GM19099 (cell line): ENCODE data around the gene SMAD3.

ENCODE experiments used
- POLR2A ChIP-seq: IDR thresholded peaks from 3 replicates; pipeline ENCODE4 v1.6.1; 2011; ENCODE audit warnings: low read depth; ENCODE audit not compliant: insufficient read length; ENCODE audit errors: extremely low read depth

SMAD3 gene

DNA sequence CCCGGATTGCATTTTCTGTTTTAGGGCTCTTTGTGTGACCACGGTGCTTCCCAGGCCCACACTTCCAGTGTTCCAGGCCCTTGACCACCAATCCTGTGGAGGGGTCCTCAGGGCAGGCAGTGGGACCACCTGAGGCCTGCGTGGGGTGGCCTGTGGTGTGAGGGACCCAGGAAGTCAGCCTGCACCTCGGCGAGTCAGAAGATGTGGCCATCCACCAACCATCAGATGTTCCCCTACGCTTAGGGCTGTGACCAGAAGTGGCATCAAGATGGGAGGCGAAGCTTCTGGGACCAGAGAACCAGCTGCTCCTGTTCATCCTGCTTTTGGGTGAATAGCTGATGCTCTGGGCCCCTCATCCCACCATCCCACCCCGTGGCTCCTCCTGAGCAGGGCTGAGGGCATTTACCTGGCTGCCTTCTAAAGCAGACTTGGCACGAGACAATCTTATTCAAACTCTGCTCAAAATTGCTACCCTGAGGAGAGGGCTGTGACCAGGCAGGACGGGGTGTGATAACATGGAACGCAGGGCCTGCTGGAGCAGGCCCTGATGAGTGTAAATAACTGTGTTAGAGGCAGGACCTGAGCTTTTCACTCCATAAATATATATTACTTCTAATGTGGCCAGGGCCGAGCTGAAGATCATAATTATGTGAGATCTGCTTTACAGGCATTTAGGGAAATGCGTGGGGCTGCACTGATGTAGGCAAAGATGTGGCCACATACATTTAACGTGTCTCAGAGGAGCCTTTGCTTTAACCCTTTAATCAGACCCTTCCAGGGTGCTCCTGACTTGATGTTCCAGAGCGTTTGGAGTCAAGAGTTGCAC, 28.8 kb downstream of the SMAD3 start:
- no peak for TF ChIP-seq POLR2A

DNA sequence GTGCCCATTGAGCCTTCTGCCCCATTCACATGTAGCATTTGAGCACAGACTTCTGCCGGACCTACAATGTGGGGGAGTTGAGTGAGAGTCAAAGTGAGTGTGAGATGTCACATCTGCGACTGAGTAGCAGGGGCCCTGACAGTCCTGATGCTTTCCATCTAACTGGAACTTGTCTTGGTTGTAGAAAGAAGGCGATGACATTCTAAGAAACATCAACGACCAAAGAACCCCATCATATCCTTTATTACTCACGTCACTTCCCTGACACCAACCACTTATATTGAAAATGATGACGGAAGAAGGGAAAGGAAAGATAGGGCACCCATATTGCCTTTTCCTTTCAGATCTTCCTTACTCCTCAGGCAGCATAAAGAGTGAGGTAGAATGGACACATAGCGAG, 30.5 kb downstream of the SMAD3 start:
- no peak for TF ChIP-seq POLR2A

DNA sequence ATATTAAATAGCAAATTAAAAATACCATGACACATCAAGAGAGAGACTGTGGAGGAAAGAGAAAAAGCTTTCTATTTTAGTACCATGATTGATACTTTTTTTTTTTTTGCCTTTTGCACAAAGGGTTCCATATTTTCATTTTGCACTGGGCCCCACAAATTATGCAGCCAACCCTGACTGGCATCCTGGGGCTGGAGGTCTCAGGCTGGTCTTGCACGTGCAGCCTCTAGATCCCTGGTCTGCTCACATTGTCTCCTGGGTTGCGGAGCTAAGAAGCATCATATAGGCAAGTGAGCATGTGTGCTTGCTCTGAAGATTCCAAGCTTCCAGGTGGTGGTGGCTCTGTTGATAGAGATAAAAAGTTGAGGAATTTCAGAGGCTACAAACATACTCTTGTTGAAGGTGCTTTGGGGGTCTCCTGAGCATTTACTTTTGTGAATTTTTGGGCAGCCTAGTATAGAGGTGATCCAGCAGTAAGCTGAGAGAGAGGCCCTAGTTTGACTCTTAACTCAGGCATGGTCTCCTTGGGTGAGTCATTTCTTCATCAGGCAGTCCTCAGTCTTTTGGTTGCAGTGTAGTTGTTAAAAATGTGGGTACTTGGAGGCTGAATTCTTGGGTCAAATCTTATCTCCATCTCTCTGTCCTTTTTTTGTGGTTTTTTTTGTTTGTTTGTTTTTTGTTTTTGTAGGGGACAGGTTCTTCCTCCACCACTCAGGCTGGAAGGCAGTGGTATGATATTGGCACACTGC, 31.3 kb downstream of the SMAD3 start:
- no peak for TF ChIP-seq POLR2A

DNA sequence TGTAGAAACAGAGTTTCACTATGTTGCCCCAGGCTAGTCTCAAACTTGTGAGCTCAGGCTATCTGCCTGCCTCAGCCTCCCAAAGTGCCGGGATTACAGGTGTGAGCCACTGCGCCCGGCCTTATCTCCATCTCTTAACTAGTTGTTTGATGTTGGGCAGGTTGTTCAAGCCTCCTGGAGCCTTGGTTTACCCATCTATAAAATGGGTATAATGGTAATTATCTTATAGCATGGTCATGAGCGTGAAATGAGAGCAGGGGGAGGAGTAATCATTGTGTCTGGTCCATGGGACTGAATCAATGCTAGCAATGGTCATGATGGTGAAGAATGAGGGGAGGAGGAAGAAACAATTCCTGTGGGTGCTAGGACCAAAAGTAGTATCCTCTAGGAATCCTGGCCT, 32.0 kb downstream of the SMAD3 start:
- no peak for TF ChIP-seq POLR2A

DNA sequence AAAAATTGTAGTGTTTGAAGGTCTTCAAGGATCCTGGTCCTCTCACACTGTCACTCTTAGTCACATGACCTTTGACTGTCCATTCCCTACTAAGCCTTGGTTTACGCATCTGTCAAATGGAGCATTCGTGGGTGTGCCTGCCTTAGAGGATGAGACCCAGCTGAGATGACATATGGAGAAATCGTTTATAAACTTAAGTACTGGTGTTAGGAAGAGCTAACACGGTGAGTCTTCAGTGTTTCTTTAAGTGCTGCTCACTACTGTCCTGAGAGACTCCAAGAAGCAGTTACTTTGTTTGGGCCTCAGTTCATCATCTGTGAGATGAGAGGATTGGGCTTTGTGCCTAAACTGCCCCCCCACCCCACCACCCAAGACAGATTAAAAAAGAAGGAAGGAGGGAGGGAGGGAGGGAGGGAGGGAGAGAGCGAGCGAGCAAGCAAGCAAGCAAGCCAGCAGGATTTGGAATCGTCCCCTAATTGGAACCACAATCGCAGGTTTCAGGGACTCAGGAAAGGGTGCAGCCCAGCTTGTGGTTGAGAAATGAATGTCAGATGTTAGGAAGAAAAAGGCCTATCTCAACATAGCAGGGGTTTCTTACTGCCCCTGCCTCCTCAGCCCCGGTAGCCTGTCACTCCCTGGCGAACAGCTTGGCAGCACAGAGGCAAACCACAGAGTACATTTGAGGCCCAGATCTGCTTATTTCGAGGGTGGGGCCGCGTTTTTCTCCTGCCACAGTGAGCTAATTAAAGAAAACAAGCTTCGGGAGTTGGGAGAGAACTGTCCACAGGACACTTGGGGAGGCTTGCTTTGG, 32.7 kb downstream of the SMAD3 start:
- no peak for TF ChIP-seq POLR2A

DNA sequence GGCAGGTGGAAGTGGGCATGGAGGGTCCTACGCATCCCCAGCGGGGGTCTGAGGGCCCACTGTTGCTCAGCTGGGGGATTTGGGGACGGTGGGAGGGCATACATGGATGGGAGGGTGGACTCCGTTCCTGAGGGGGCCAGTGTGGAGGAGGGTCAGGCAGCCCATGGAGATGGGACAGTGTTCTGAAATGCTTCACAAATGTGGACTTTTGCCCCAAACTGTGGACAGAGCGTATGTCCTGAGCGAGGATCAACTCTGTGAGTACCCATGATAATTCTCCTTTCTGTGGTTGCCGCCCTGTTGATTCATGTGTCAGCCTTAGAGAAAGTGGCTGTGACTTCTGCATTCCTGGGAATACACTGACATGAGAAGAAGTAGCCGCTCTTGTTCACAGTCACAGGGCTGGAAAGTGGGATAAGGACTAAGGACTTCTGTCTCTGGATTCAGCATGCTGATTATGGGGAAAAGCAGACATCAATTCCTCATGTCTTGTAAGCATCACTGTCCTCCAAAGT, 33.4 kb downstream of the SMAD3 start:
- no peak for TF ChIP-seq POLR2A

DNA sequence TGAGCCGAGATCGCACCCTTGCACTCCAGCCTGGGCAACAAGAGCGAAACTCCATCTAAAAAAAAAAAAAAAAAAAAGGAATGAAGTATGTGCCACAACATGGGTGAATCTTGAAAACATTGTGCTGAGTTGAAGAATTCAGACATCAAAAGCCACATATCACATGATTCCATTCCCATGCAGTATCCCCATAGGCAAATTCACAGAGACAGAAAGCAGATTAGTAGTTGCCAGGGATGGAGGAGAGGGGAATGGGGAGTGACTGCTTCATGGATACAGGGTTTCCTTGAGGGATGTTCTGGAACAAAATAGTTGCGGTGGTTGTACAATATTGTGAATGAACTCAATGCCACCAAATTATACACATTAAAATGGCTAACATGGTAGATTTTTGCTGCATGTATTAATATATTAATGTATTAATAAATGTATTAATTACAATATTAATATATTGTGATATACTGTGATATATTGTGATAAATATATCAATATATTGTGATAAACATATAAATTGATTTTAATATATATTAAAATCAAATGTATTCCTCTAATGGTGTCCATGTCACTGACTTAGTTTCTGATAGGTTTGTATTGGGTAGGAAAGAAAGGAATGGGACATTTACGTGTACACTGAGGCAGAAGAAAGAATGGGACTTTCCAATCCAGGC, 34.9 kb downstream of the SMAD3 start:
- no peak for TF ChIP-seq POLR2A

DNA sequence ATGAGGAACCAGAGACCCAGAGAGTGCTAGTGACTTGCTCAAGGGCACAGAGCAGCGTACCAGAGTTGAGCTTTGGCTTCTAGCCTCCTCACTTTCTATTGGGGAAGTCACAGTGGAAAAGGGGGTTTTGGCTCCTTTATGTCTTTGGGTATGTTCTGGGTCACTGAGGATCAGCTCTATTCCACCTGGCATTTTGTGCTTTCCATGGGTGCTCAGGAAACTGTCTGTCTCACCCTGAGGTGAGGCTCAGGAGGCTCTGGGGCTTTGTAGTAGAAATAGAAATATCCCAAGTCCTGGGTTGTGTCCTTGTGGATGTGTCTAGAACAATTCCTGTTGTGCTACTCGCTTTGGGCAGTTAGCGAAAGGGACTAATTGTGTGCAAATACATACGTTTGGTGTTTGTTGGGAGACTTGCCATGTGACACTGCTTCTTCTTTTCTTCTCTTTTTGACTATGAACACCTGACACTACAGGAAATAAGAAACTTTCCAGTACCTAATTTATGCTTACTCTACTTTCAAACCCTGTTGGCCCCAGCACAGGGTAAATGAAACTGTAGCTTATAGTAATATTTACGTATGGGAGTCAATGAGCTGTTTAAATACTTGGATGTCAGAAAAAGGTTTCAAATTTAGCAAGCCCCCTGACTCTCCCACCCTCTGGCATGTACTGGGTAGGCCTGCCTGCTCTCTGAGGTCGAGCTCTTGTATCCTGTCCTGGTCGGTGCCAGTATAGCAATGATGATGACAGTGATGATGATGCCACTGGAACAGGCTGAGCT, 35.6 kb downstream of the SMAD3 start:
- TF ChIP-seq POLR2A: peak; percentile 22

DNA sequence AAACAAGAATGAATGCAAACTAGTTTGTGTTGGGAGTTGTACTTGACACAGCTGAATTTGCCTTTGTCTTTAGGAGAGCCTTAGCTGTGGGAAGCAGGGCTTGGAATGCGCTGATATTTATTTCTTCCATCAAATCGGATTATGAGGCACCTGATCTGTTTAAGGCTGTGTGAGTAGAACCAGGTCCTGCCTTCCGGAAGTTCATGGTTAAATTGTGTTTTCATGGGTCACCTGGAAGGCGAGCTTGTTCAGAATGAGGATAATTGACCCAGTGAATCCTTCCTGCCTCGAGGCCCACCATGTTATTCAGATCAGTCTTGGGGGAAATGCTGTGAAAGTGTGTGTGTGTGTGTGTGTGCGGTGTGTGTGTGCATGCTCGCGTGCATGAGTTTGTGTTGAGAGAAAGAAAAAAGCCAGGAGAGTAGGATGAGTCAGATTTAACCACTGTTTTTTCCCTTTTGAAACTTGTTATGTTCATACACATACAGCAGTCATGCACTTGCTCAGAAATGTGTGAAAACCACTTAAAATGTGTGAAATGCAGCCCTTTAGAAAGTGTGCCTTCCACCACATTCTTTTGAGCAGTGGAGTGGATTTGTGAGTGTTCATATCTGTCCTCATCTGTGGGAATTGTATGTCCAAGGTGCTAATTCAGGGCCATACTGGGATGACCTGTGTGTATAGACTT, 36.7 kb downstream of the SMAD3 start:
- TF ChIP-seq POLR2A: no peak

DNA sequence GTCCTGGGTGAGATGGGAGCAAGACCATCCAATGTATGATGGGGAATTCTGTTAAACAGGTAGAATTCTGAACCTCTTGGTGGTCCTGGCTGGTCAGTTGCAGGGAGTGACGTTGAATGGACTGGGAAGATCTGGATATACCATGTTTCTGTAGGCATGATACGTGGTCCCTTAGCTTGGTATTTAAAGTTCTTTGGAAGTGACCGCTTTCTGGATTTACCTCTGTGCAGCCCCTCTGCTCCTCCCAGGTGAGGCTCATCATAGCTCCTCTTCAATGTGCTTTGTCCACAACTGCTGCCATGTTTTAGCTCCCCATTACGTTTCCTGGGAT, 37.2 kb downstream of the SMAD3 start:
- TF ChIP-seq POLR2A: no peak

DNA sequence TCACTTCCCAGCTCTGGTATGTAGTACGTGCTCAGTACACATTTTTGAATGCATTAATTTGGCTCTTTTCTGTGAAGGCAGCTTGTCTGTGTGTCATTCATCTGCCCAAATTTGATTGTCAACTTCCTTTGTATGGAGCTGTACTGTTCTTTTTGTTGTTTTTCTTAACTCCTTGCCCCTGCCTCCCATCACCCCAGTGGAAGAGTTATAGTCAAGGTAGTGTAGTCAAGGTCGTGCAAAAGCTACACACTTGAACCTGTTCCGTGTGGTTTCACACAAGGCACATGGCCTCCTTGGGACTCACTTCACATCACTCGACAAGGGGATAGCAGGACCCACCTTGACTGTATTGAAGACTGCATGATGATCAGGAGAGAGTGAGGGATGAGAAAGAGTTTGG, 37.6 kb downstream of the SMAD3 start:
- TF ChIP-seq POLR2A: no peak

DNA sequence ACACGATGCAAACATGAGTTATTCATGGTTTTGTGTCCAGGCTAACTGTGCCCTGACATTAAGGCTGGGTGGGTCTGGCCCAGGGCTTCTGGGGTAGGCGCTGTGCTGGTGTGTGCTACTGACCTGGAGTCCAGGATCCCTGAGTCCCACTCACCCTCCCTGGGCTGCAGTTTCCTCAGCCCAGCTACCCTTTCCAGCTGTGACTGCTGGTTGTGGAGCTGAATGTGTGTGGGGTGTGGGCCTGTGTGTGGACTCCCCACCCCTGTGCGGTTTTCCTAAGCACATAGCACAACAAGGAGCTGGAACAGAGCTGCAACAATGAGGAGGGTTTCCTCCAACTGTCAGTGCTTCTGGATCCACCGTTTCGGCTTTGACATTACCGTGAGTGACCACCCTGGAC, 38.0 kb downstream of the SMAD3 start:
- TF ChIP-seq POLR2A: no peak

DNA sequence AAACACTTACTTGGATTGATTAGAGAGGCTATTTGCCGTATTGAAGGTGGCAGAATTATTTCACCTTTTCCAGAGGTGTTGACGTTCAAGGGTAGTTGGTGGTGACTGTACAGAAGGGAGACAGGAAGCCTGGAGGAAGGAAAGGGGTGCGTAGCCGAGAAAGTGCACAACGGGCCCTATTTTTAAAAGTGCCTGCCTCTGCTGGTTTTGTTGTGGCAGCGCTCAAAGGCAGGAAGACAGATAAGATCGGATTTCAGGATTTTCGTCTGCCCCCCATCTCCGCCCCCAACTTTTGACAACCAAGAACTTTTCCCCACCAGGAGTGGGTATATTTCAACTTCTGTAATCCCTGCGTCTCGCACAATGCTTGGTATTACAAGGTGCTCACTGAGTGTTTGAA, 38.5 kb downstream of the SMAD3 start:
- TF ChIP-seq POLR2A: no peak
